Left lobe of liver (tissue), 2 donors: ENCODE data around the gene RLF. TPM values are rescaled to one million over a fixed set of nuclear protein-coding genes. Genes with fewer than 3 reads are reported as not detected.

Experiments
- ATAC-seq: fragments of 200-7000 bp; cut with Tn5 transposase; one replicate; pipeline ENCODE4 v1.9.1; 2020; ENCODE audit warnings: mild to moderate bottlenecking, moderate library complexity
- DNase-seq: peaks from one replicate; pipeline ENCODE4 v3.0.0-alpha.2; 2020; ENCODE audit warnings: low spot score
- total RNA-seq: library from RNA; stranded (reverse); gene quantifications from one replicate; pipeline ENCODE4 v1.2.1, GENCODE V29; 2021
- donor health status: DM: no; HTN: no; CAD: no; lungs with moderate emphysema.
- donor health status: DM: no; HTN: yes; CAD: no.

RLF gene
- total RNA-seq, 1 donor from 2014 or later = 4.8 TPM

DNA sequence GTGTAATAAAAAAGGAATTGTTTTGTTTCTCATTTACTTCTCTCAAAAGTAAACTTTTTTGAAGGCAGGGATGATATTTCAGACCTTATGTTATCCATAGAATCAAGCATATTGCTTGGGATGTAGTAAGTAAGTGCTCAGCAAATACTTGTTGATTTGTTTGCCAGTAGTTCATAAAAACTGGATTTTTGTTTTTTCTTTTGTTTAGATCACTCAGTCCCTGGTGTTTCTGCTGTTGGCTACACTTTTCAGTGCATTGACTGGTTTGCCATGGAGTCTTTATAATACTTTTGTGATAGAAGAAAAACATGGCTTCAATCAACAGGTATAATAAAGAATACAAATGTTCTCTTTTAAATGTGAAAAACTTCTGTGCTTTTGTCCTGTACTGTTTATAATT is 107.0 kb downstream of the RLF start:
- DNase-seq (no peak), ATAC-seq (no peak)

DNA sequence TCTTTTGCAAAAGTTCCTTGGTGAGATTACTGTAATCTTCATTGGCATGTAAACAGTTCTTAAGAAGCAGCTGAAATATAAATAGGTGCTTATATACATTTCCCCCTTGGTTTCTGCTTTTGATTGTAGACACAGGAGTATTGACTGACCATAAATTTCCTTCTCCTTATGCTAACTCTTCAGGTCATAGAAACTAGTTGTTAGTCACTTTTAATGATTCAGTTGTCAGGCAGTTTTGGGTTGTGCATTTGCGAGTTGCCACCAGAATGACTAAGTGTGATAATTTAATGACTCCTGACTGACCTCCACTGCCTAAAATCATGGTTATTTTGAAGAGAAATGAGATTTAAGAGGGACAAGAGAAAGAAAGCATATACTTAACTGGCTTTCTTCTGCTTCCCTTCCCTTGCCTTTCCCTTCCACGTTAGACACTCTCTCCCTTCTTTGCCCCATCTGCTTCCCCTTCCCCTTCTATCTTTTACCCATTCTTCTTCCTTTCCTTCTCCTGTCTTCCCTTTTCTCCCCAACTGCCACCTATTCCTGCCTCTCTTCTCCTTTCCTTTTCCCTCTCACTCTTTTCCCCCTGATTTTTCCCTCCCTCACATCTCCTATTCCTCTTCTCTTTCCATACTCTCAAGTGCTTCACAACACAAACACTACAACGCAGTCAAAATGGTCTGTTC is 109.1 kb downstream of the RLF start:
- no peak for ATAC-seq
- no peak for DNase-seq

DNA sequence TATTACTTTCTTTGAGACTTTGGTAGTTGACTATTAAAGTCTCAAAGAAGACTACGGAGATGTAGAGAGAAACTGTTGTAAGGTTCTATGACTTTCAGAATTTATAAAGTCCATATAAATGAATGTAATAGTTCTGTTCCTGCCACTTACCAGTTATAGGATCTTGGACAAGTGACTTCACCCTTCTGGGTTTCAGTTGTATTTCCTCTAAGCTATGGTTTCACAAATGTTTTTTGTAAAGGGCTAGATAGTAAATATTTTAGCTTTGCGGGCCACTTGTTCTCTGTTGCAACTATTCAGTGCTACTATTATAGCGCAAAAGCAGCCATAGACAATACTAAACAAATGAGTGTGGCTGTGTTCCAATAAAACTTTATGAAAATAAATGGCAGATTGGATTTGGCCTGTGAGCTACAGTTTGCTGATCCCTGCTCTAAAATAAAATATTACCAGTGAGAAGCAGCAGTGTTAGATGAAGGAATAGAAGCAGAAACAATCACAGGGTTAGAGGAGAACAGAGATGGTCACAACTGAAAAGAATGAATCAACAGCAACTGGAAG is 111.5 kb downstream of the RLF start:
- DNase-seq = no peak
- ATAC-seq = no peak

DNA sequence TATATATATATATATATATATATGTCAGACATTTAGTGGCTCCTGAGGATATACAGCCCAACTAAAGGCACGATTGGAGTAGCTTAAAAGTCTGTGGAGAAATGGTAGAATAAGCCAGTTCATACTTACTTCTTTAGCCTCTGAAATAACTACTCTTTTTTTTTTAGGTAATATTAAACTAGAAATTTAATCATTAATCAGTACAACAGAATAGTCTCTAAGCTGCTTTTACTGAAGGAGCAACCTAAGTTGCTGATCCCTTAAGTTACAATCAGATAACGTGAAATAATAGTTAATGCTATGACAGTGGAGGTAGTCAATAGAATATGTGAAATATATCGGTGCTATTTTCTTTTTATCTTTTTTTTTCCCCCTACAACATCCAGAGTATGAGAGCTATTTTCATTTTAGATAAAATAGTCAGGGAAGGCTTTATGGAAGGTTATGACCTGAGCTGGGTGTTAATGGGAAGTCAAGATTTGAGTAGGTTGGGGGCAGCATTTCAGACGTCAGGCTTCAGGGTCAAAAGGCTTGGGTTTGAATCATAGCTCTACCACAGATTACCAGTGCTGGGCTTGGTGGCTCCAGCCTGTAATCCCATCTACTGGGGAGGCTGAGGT is 112.5 kb downstream of the RLF start:
- ATAC-seq = peak; percentile 85
- DNase-seq = no peak

DNA sequence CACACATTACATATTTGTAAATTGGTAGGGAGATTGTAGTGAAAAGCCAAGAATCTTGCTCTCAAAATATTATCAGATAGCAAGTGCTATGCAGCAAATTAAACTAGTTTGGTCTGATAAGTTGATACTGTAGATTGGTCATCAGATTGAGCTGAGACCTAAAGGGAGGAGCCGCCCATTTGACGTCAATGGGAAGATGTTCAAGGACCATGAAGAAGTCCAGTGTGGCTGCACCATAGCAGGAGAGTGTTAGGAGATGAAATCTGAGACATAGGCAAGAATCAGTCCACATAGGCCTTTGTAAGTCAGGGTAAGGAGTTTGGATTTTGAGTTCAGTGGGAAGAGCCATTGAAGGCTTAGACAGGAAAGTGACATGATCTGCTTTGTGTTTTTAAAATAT is 113.1 kb downstream of the RLF start:
- DNase-seq (no peak), ATAC-seq (no peak)

DNA sequence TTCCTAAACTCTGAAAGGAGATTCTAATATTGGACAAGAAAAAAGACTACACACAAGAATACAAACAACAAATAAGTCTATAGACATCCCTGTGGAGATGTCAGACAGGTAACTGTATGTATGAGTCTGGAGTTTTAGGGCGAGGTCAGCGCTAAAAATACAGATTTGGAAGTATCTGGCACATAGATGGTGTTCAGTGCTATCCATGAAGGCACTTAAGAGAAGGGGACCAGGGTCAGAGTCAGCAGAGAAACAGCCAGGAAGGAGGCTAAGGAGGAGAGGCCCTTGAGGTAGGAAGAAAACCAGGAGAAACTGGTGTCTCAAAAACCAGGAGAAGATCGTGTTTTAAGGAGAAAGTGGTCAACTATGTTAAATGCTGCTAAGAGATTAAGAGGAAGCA is 114.9 kb downstream of the RLF start:
- ATAC-seq (no peak), DNase-seq (no peak)

DNA sequence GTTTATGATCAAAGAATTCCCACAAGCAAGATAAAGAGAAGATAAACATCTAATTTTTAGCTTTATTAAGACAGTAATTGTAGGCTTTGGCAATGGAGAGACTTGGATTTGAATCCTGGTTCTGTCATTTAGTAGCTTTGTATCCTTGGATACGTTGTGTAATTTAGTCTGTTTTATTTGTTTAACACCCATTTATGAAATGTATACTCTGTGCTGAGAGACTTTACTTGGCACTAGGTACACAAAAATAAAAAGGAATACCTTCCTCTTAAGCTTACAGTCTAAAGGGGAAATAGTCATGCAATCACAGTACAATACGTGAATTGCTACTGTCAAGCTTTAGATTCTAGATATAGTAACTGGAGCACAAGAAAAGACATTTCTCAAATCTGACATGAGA is 120.7 kb downstream of the RLF start:
- ATAC-seq (no peak), DNase-seq (no peak)

Other genes with a start within 250 kb of the RLF start
- gene MFSD2A, start 206.2 kb upstream of the RLF start, total RNA-seq = 108 TPM
- 98.9 TPM for gene CAP1, start 120.7 kb upstream of the RLF start, total RNA-seq
- 14.0 TPM for gene PPT1, start 64.1 kb upstream of the RLF start, total RNA-seq
- not detected for gene TMCO2, start 86.5 kb downstream of the RLF start, total RNA-seq
- gene ZMPSTE24, start 96.8 kb downstream of the RLF start, total RNA-seq = 19.5 TPM
- 0.45 TPM for gene COL9A2, start 155.9 kb downstream of the RLF start, total RNA-seq
- 36.4 TPM for gene SMAP2, start 212.3 kb downstream of the RLF start, total RNA-seq